Eye (tissue), 1 donor: ENCODE measurements around the gene BCCIP.

Experiments used
- DNase-seq: peaks from one replicate; pipeline ENCODE4 v3.0.0-alpha.2; 2015

The BCCIP gene

DNA sequence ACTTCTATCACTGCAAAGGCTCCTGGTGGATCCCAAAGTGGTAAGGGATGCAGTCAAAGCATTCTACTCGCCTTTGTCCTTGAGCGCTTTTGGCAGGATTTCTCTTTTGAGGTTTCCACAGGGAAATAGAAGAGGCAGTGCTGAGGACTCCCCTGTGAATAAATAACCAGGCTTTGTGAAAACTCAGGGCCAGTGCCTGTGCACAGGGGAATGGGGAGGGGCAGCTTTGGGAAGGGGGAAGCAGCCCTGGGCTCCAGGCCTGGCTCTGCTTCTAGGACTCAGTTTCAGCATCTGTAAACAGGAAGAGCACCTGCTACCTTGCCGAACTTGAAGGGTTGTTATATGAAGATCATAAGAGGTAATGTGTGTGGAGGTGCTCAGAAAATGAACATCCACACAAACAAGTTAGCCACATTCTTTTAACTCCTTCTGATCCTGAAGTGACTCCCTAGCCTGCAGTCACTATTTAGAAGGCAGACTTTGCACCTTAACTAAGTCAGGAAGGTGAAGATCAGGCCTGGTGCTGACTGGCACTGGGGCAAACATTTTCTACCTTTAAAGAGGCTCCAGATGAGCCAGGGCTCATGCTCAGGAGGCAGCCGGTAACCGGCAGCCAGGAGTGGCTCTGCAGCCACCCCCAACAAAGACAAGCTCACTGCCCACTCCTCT, 25.2 kb upstream of the BCCIP start:
- DNase-seq, result no peak

DNA sequence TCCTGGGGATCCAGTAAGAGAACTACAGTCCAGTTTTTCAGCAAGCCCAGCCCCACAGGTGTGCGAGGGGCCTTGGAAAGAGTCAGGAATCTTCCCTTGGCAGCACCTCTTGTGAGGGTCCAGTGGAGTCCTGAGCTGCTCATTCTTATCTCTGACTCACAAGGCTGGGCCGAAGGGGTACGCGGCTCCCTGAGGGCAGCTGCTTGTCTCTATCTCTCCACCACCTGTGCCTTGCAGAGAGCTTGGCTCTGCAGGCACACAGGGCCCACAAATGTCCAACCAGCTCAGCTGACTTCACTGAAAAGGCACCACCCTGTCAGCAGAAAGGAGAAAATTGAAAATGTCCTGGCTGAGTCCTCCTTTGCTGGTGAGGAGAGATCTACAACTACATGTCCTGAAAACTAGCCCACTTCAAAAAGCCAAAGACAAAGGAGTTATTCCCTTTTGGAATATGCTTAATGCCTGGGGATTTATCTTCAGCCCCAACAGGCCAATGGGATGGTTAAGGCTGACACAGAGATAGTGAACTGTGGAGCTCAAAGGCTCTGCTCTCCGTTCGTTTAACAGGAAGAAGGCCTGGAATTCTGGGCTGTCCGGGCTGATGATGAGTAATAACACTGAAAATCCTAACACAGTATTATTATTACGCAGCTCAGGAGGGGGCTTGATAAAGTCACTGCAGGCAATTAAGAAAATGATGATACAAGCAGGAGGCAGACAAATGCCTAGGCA, 23.7 kb upstream of the BCCIP start:
- no peak for DNase-seq

GRCh38 chr10:125801574-125801973, 21.8 kb upstream of the BCCIP start:
- no peak for DNase-seq

- DNase-seq, result no peak
Measured at GRCh38 chr10:125802131-125802530, 21.2 kb upstream of the BCCIP start.

DNA sequence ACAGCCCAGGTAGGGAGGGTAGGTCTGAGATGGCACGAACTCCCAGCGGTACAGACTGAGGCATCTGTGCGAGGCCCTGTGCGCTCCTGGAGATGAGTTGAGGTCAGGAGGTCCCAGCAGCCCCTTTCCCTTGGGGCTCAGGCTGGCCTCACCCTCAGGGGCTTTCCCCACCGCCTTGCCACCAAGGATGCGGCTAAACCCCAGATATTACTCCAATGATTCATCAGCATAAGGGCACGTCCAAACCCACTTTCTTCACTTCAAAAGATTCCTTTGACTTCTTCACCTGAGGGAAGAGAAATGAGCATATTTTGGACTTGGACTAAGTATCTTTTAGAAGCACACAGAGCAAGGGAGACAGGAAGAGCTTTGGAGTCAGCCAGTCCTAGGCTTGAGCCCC, 20.6 kb upstream of the BCCIP start:
- DNase-seq, result no peak

- no peak for DNase-seq
Measured at GRCh38 chr10:125808047-125808446, 15.3 kb upstream of the BCCIP start.

DNA sequence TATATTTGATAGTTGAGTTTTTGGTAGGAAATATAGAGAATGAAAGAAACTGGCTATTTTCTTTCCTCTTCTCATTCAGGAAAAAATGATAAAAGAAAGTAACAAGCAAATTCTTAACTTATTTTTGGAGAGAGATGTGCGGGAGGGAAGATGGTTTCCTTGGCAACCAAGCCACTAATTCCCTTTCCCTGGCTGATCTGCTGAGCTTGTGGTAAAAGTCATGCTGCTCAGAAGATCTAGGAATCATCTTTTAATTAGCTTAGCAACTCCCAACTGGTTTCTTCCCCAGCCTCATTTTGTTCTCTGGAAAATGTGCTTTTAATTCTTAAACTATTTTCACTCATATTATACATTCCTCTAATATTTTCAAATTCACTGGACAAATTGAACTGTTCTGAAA, 12.1 kb upstream of the BCCIP start:
- DNase-seq, result no peak

GRCh38 chr10:125812128-125812750, 11.1 kb upstream of the BCCIP start:
- DNase-seq, result no peak

GRCh38 chr10:125815764-125816163, 7.6 kb upstream of the BCCIP start:
- DNase-seq, result no peak

- DNase-seq, result no peak
Measured at GRCh38 chr10:125816548-125816947, 6.8 kb upstream of the BCCIP start.

GRCh38 chr10:125817337-125817946, 5.9 kb upstream of the BCCIP start:
- DNase-seq, result no peak

DNA sequence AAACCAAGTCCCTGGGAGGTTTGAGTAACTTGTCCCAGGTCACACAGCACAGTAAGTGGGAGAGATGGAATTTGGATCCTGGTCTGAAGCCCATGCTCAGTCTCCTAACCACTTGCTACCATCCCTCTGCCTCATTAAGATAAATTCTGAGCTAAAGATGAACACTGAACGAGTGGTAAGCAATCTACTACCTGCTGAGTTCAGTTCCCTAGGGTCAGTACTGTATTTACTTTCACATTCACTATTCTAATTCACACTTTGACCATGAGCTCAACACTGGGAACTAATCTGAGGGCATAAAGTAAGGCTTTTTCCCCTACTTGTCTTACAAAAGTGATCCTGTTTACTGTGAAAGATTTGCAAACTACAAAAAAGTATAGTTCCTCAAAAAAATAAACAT, 2.6 kb upstream of the BCCIP start:
- no peak for DNase-seq

GRCh38 chr10:125823663-125824251, 411 bp downstream of the BCCIP start:
- DNase-seq, result no peak

GRCh38 chr10:125824736-125825135, 1.4 kb downstream of the BCCIP start:
- DNase-seq, result no peak

DNA sequence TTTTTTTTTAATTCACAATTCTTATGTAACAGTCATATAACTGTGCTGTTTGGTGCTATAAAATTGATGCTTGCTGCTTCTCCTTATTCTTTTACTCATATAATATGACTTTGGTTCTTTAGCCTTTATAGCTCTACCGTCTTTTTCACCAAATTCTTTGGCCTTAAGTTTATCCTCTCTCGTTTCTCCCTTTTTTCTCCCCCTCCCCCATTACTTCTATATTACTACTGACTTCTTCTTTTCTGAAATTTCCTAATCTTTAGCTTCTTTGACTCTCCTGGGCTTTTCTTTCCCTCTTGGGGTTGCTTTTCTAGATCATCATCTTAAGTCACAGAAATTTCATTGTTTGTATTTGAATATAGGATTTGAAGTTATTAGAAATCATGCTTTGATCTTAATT, 3.8 kb downstream of the BCCIP start:
- DNase-seq, result no peak

DNA sequence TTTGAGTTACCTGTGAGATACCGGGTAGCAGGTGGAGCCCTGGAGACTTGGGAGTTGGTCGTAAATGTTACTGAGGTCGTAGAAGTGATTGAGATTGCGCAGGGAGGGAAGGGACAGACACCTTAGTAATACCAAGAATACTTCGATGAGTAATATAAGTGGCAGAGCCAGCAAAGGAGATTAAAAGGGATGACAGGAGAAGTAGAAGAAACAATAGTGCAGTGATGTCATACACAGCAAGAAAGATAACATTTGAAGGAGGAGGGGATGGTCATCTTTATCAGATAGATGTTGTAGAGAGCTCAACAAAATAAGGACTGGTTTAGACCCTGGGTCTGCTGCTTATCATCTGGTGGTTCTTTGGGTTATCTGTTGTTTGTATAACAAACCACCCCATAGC, 5.0 kb downstream of the BCCIP start:
- DNase-seq, result no peak

- no peak for DNase-seq
Measured at GRCh38 chr10:125836746-125837145, 13.4 kb downstream of the BCCIP start.

- DNase-seq, result no peak
Measured at GRCh38 chr10:125838802-125839575, 15.6 kb downstream of the BCCIP start.

- DNase-seq, result no peak
Measured at GRCh38 chr10:125840406-125840805, 17.1 kb downstream of the BCCIP start.

- no peak for DNase-seq
Measured at GRCh38 chr10:125840955-125841354, 17.6 kb downstream of the BCCIP start.

DNA sequence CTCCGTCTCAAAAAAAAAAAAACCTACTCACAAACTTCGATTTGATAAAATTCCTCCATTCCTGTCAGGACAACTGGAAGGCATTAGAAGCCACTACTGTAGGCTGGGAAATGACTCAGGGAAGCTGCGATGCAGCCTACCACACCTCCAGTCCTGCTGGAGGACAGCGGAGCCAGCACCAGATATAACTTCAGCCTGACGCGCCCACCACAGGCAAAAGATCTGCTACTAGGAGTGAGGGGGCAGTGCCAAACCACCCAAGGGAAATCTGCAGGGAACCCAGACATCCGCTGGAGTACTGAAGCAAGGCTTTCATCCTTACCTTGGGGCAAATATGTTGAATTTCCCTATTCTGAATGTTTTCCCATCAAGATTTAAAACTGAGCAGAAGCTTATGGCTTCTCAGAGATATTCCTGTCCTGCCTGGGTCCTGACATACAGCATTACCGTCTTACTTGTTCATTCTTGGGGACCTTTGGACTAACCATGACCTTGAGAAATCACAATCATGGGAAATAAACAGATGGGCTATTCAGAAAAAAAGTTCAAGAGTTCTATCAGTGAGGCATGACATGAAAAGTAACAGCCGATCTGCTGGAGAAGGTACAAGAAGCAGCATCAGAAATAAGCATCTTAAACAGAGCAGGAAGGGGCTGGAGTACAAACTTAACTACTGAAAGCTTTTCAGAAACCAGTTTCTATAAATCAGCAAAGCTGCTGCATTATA, 20.4 kb downstream of the BCCIP start:
- DNase-seq, result no peak

- no peak for DNase-seq
Measured at GRCh38 chr10:125844751-125845221, 21.4 kb downstream of the BCCIP start.
